ENCODE results near the gene EPS8L3.

The EPS8L3 gene

GRCh38 chr1:109806733-109807400 is 43.1 kb upstream of the EPS8L3 start:
- H3K27me3 ChIP-seq = no peaks in the 10 kb centered on the region
- no peak overlapping the region for H3K4me3 ChIP-seq (ENCODE audit: low read depth, low read length)
- no peaks in the 10 kb centered on the region for H3K36me3 ChIP-seq
- no peaks in the 10 kb centered on the region for H3K4me1 ChIP-seq
- no peaks in the 10 kb centered on the region for H3K9me3 ChIP-seq
- no peak for DNase-seq
- no peak for TF ChIP-seq CTCF (IDR thresholded peaks at IDR 0.05; ENCODE audit: low read depth, low read length)

- TF ChIP-seq CTCF (IDR thresholded peaks at IDR 0.05; ENCODE audit: low read depth, low read length) = no peak
- Histone ChIP-seq H3K4me3 (ENCODE audit: low read depth, low read length) (no peak overlapping the region), H3K4me1 (no peaks in the 10 kb centered on the region), H3K36me3 (no peaks in the 10 kb centered on the region), H3K27me3 (no peaks in the 10 kb centered on the region), H3K9me3 (no peaks in the 10 kb centered on the region)
- no peak for DNase-seq
Observed at GRCh38 chr1:109805486-109806165, 41.9 kb upstream of the EPS8L3 start.

DNA sequence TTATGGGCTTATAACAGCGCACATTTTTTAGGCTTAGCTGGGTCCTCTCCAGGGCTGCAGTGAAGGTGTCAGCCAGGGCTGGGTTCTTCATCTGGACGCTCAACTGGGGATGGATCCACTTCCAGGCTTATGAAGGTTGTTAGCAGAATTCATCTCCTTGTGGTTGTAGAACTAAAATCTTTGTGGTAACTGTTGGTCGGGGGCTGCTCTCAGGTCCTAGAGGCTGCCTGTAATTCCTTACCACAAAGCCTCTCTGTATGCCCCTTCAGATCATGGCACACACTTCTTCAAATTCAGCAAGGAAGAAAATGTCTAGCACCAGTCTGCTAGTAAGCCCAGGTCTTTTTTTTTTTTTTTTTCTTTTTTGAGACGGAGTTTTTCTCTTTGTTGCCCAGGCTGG is 40.9 kb upstream of the EPS8L3 start:
- Histone ChIP-seq H3K27me3 (no peaks in the 10 kb centered on the region), H3K36me3 (no peaks in the 10 kb centered on the region), H3K4me1 (no peaks in the 10 kb centered on the region), H3K9me3 (no peaks in the 10 kb centered on the region), H3K4me3 (ENCODE audit: low read depth, low read length) (no peak overlapping the region)
- TF ChIP-seq CTCF (IDR thresholded peaks at IDR 0.05; ENCODE audit: low read depth, low read length) = no peak
- no peak for DNase-seq

DNA sequence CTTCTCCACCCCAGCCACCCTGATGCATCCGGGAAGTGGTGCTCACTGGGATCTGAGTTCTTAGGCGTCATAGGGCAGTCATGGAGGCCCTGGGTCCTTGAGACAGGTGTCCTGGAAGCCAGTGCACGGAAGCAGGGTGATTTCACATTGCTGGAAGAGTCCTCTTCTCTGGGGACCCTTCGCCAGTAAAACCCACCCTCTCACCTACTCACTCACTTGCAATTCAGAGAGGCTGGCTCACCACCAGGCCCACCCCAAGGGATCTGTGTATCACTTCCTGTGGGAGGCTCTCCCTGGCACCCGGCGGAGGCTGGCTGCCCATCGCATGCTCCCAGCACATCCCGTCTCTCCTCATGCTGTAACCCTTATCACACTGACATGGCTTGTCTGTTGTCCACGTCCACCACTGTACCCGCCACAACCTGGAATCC is 40.2 kb upstream of the EPS8L3 start:
- Histone ChIP-seq H3K4me3 (ENCODE audit: low read depth, low read length) (no peak overlapping the region), H3K36me3 (no peaks in the 10 kb centered on the region), H3K27me3 (no peaks in the 10 kb centered on the region), H3K4me1 (no peaks in the 10 kb centered on the region), H3K9me3 (no peaks in the 10 kb centered on the region)
- no peak for DNase-seq
- TF ChIP-seq CTCF (IDR thresholded peaks at IDR 0.05; ENCODE audit: low read depth, low read length) = no peak

DNA sequence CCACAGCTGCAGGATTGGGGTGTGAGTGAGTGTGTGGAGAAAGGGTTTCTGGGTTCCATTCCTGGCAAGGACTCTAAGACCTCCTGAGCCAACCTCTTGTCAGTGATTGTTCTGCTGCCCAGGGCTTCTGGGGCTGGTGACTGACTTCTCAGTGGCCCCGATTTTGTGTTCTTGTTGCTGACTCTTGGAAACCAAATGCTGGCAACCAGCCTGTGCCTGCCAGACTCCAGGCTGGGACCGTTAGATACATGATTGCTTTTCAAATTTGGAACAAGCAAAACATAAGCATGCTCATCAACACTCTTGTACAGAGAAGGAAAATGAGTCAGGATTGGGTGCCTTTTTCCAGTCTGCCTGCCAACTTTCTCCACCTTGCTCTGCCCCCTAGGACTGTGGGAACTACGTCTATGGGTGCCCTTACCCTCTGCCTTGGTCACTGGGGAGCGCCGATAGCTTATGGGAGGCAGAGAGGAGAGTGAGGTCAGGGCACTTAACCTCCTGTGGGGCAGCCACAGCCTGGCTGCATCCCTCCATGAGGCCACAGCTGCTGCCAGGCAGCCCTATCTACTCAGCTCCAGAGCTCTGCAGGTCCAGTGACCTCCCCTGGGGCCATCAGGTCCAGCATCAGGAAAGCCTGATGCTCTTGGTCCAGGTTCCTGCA is 39.3 kb upstream of the EPS8L3 start:
- H3K36me3 ChIP-seq = no peaks in the 10 kb centered on the region
- H3K27me3 ChIP-seq = no peaks in the 10 kb centered on the region
- no peak for DNase-seq
- no peak for TF ChIP-seq CTCF (IDR thresholded peaks at IDR 0.05; ENCODE audit: low read depth, low read length)
- no peak overlapping the region for H3K4me3 ChIP-seq (ENCODE audit: low read depth, low read length)
- no peaks in the 10 kb centered on the region for H3K9me3 ChIP-seq
- no peaks in the 10 kb centered on the region for H3K4me1 ChIP-seq
